ENCODE data around the gene PDXDC1.
"Not testable (repeated sequence)": the region's sequence is repeated elsewhere in the genome, so short reads cannot be mapped to it uniquely, and the experiment has no call there.

Gene PDXDC1

DNA sequence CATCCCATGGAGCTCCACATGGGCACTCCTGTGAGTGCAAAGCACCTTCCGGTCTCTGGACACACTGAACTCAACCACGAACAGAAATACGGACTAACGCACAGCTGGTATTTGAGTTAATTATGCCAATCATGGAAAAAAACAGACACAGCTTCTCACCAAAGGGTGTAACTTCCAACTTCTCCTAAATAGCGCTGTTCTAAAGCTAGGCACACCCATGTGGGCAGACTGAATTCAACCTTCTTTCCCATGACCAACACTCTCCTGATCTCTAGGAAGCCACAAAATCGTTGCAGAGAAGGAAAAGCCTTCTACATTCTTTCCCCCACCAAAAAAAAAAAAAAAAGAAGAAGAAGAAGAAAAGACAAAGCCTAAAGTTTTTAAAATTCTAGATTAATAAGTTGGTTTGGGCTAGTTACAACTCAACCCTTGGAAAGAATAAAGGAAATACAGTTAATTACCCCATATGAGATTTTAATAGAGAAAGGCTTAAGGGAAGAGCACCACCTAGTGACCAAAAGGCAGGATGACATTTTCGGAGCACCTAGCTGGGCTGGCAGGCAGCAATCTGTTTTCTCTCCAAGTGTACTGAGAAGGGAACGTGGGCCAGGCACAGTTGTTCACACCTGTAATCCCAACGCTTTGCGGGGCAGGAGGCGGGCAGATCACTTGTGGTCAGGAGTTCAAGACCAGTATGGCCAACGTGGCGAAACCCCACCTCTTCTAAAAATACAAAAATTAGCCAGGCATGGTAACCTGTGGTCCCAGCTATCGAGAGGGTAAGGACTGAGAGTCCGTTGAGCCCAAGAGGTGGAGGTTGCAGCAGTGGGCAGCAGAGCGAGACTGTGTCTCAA is 97.3 kb downstream of the PDXDC1 start:
- peak; percentile 16 to 50 (median 42) for DNase-seq

DNA sequence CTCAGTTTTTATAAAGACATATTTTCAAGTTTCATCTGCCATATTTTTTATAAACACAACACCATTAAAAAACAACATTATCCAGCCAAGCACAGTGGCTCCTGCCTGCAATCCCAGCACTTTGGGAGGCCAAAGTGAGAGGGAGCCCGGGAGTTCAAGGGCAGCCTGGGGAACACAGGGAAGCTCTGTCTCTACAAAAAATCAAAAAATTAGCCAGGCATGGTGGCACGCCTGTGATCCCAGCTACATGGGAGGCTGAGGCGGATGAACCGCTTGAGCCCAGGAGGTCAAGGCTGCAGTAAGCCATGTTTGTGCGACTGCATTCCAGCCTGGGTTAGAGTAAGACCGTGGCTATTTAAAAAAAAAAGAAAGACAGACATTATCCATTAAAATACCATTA is 98.3 kb downstream of the PDXDC1 start:
- no peak for DNase-seq

DNA sequence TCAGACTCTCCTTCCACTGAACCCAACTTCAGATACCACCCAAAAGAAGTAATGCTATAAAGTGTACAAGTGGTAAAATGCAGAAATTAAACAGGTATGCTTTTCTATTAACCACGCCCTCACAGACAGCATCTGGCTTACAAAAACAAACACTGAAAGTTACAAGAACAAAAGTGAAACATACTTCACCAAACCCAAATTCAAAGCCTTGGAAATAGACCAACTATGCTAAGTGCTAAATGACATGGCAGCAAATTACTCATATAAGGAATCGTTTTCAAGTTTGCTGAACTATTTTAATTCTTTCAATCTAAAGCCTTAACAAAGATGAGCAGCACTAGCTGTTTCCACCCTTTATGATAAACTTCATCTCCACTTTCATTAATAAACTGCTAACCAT is 101.3 kb downstream of the PDXDC1 start:
- DNase-seq, result not testable (repeated sequence)

DNA sequence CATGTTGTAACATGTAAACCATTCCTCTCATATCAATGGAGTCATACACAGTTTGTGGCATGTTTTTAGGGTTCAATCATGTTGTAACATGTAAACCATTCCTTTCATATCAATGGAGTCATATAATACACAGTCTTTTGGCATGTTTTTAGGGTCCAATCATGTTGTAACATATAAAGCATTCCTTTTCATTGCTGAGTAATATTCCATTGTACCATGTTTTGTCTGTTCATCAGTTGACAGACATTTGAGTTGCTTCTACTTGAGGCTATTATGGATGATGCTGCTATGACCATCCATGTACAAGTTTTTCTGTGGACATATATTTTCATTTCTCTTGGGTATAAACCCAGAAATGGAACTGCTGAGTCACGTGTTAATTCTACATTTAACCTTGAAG is 106.1 kb downstream of the PDXDC1 start:
- not testable (repeated sequence) for DNase-seq

DNA sequence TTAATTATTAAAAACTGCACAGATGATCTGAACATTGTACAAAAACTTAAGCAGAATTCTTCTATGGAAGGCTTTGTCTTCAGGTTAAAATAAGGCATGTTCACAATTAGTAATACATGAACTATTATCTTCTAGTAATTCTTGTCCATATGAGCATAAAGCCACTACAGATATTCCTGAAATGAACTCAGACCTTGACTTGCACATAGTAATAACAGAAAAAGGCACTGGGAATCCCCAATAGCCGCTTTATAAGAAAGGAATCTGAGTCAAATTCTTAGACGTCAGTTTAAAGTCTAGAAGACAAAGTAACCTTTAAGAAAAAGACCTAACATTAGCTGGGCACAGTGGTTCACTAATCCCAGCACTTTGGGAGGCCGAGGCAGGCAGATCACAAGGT is 108.0 kb downstream of the PDXDC1 start:
- DNase-seq, result not testable (repeated sequence)

DNA sequence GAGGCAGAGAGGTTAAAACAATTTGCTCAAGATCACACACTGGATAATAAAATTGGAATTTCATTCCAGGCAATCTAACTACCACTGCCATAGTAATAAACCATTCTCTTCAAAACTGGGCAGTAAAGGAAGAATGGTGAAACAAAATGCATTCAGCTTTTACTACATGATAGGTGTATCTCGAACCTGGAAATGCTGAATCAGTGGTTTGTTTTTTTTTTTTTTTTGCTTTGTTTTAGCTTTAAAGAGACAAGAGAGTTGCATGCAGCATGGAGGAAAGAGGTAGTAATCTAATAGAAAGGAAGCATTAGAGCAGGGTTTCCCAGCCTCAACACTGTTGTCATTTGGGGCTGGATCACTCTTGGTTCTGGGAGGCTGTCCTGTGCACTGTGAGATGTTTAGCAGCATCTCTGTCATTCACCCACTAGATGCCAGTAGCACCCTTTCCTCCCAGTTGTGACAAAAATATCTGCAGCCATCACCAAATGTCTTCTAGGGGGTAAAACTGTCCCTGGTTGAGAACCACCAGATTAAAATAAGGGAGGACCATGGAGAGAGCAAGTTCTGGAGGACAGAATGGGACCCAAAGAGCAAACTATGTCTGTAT is 115.9 kb downstream of the PDXDC1 start:
- DNase-seq, result not testable (repeated sequence)

DNA sequence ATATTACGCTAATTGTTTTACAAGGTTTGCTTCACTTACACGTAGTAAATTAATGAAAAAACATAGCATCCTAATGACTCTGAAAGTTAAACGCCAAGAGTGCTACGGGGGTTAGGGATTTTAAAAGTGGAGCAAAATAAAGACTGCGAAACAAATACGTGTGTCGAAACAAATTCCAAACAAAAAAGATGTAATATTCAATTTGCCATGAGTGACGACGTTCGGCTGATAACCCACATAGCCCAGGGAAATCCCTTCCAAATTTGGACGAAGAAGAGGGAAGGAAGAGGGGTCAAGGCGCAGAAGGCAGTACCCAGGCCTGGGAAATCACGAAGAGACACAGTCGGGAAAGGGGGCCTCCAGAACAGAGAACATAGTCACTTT is 118.7 kb downstream of the PDXDC1 start:
- not testable (repeated sequence) for DNase-seq

DNA sequence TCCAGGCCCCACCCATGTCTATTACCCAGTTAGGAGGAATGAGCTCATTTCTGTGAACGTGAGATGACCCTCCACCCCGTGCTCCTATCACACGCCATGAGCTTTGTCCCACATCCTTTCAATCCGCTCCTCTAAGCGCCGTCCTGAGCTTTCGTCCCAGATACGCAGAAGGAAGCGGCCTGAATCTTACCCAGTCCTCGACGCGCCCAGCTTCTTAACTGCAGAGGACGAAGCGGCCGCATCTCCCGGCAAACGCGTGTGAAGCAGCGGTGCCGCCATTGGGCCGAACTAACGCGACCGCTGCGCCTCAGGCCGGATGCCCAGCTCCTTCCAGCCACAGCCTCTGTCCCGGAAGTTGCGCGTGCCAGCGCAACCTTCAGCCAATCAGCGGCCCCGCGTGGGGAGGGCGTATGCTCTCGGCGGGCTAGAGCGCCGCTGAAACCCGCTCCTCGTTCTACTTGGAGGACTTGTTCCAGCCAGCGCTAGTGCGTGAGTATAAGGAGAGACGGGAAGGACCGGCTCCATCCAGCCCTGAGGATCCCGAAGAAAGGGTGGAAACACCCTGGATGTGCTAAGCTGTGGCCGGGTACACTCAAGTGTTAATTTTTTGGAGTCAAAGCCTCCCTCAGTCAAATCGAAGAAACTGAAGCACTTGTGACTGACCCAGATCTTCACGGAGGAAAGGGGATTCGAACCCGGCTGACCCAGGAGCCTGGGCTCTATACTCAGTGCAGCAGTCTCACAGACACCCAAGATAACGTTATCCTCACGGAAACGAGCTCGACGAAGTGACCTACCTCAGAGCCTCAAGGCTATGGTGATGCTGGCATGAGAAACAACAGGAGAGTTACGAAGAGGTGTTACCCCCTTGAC is 119.4 kb downstream of the PDXDC1 start, which contains the start of gene RRN3:
TSS of gene RRN3 (minus strand) at position 318 of the 873 bp plus-strand sequence. CDS start at position 279, 39 bp downstream.
- DNase-seq, result peak; percentile 92 to 96 (median 94)

DNA sequence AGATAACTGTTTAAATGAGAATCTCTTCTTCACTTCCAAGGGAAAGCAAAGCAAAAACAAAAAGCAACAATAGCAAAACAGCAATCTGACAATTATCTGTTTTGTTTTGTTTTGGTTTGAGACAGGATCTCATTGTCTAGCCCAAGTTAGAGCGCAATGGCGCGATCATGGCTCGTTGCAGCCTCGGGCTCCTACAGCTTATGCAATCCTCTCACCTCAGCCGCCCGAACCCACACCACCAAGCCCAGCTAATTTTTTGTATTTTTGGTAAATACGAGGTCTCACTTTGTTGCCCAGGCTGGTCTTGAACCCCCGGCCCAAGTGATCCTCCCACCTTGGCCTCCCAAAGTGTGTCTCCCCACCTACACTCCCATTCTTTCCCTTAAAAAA is 121.8 kb downstream of the PDXDC1 start:
- not testable (repeated sequence) for DNase-seq

DNA sequence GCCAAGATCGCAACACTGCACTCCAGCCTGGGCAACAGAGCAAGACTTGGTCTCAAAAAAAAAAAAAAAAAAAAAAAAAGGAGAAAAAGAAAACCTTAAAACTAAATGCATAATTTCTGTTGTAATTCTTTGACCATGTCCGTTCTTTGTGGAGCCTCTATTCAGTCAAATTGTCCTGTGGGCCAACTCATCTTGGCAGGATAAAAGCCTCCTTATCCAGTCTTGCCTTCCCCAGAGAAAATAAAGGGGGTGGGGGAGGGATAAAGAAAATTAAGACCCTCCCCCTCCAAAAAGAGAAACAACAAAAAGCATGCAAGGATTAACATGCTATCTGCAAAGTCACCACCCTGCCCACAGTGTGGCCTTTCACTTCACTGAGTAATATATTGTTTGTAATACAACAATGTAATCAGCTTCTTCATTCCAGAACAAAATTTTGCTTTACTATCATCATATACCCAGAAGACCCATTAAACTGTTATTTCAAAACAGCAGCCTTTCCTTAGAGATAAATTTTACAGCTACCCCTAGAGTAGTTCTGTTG is 124.6 kb downstream of the PDXDC1 start:
- not testable (repeated sequence) for DNase-seq

DNA sequence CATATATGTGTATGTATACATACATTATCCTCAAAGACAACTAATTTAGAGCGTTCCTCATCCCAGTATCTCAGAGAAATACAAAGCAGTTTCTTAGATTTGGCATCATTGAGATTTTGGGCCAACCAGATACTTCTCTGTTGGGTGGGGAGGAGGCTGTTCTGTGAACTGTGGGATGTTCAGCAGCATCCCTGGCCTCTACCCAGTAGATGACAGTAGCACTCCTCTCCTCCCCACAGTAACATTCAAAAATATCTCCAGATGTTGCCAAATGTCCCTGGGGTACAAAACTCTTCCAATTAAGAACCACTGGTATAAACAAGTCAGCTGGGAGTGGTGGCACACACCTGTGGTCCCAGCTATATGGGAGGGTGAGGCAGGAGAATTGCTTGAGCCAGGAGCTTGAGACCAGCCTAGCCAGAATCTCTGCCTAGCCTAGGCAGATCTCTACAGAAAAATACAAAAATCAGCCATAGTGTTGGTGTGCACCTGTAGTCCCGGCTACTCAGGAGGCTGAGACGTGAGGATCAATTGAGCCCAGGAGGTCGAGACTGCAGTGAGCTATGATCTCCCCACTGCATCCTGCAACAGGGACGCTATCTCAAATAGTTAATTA is 125.7 kb downstream of the PDXDC1 start:
- DNase-seq, result not testable (repeated sequence)

DNA sequence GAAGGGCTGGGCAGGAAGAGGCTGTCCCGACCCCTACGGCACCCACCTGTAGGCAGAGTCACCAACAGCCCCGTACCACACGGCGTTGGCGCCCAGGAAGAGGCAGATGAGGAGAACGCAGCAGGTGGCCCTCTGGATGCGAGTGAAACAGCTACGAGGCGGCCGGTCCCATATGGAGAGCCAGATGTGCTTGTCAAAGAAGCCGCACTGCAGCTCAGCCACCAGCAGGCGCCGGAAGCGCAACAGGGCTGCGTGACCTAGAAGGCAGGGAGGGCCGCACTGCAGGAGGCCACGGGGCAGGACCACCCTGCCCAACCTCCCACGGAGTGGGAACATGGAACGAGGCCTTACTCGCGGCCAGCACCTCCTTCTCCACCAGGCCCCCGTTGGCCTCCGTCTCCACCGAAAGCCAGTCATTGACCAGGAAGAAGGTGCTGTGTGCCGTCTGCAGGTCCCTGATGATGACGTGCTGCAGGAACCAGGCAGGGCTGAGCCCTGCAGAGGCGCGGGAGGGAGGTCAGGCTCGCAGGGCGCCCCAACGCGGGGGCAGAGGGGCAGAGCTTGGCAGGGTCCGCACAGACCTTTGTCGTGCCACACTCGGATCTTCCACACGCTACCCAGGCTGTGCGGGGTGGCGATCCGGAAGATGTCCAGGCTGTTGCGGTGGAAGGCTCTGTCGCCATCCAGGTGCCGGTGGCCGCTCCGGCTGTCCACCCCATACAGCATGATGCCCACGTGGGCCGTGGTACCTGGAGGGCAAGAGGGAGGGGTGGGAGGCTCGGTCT is 153.0 kb downstream of the PDXDC1 start:
- DNase-seq, result not testable (repeated sequence)

DNA sequence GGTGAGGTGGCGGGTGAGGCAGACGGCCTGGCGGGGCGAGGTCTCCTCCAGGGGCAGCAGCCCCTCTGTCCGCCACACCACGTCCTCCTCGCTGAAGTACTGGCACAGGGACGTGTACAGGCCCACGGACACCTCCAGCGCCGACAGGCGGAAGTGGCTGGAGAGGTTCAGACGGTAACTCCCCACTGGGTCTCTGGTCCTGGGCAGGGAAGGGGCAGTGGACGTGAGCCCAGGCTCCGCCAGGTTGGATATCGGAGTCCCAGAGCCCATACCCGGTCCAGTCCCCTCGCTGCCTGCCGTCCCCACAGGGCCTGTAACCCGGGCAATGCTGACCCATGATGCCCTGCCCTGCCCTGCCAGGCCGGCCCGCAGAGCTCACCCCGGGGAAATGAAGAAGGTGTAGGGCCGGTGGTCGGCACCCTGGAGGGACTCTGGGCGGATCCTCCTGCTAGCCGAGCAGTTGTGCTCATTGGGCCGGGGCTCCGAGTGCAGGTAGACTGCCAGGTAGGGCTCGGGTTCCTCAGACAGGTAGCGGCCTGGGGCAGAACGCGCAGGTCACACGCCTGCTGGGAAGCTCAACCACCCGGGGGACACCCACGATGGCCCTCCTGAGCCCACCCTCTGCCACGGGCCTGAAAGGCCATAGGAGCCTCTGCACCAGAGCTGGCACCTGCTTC is 155.6 kb downstream of the PDXDC1 start:
- DNase-seq, result not testable (repeated sequence)

DNA sequence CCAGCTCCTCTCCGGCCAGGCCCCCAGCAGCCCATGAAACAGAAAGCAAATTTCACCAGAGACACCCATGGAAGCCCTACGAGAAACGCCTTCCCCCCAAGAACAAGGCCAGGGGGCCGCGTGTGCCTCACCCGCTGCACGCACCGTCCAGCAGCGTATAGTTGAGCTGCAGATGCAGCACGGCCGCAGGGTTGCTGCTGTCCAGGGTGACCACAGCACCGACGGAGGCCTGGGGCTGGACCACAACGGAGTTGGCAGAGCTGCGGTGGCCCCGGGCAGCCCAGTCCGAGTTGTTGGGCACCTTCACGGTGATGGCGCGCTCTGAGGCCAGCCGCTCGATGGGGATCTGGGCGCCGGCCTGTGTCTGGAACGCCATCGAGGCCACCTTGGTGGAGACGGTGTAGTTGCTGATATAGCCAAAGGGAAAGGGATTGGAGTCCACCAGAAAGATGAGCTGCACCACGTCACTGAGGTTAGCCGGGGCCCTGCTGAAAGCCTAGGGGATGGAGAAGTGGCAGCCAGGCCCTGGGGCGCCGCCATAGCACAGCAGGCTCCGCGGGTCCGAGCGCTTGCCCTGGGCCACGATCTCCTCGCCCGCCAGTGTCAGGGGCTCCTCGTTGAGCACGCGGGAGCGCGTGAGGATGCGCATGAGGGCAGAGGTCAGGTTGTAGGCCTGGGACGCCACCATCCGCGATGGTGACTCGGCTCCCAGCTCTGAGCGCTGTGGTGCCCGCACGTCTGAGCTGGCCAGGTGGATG is 156.3 kb downstream of the PDXDC1 start:
- DNase-seq, result not testable (repeated sequence)

DNA sequence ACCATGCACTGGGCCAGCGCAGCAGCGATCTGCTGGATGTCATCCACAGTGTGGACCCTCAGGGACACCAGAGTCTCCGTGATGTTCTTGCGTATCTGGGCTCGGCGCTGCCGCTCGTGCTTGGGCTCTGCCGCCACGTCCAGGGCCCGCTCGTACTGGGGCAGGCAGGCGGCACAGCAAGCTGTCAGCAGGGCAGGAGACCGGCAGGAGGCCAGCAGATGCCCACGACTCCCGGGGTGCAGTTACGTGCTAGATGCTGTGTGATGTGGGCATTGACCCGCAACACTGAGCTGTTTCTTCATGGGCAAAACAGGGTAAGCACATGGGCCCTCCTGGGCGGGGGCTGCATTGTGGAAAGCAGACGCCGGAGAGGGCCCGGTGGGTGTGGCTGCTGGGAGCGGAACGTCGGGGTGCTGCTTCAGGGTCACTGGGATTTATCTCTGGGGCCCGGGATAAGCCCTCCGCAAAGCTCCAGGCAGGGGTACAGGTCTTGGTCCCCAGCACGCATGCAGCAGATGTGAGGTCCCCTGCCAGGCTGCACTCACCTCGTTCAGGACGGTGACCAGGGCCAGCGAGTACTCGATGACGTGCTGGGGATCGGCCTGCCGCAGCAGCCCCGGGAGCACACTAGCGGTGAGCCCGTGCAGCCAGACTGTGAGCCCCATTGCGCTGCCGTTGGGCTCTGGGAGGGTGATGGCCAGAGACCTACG is 158.0 kb downstream of the PDXDC1 start:
- not testable (repeated sequence) for DNase-seq

DNA sequence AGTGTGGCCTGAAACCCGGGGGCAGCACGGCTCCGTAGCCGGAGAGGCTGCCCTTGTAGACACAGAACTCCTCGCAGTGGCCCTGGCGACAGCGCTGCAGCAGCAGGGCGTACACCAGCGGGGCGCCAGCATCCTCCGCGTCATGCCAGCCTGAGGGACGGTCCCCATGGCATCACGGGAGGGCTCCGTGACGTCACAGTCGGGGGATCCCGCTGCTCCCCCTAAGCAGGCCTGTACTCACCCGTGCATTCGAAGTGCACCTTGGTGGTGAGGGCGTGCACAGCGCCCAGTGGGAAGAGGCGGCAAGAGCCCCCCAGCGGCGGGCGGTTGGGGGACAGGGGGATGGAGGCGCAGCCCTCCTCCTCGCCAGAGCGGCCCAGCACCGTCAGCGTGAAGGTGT is 158.7 kb downstream of the PDXDC1 start:
- not testable (repeated sequence) for DNase-seq

DNA sequence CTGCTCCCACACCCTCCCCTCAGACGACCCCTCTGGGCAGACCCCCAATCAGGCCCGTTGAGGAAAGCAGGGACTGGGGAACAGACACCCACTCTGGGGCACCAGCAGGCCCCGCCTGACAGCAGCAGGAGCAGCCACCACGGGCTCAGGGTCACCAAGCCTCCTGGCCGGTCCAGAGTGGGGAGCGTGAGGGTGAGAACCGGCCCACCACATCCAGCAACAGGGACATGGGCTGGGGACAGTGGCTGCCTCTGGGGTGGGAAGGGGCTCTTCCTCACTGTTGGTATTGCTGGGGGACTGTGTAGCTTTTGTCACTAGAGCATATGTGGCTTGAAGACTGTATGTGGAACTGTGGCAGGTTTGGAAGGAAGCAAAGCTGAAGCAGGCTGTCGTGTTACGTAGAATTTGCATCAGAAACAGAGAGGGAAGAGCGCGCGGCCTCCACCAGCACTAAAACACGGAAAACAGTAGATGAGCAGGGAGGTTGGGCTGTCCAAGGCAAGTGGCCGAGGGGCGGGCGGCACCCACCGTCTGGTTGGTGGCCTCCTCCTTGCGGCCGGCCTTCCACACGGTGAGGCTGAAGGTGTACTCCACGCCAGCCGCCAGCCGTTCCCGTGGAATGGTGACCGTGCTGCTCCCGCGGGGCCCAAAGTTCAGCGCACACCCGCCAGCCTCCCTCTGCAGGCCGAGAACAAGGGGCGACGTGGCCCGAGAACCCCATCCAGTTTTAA is 160.1 kb downstream of the PDXDC1 start:
- not testable (repeated sequence) for DNase-seq
